GM23248 (cell line): ENCODE results near the gene DNMT3L.

Source experiments
- EZH2 ChIP-seq: fragments of 200-600 bp; sonication (generic); IDR thresholded peaks from 2 replicates; pipeline ENCODE4 v1.6.1; 2018; ENCODE audit warnings: antibody characterized with exemption, mild to moderate bottlenecking; ENCODE audit not compliant: insufficient read depth, poor library complexity, severe bottlenecking
- EZH2phosphoT487 ChIP-seq: fragments of 200-600 bp; sonication (generic); IDR thresholded peaks from 2 replicates; pipeline ENCODE4 v1.6.1; 2018; ENCODE audit warnings: antibody characterized with exemption, moderate library complexity, mild to moderate bottlenecking, low read depth; ENCODE audit not compliant: insufficient read depth

DNA sequence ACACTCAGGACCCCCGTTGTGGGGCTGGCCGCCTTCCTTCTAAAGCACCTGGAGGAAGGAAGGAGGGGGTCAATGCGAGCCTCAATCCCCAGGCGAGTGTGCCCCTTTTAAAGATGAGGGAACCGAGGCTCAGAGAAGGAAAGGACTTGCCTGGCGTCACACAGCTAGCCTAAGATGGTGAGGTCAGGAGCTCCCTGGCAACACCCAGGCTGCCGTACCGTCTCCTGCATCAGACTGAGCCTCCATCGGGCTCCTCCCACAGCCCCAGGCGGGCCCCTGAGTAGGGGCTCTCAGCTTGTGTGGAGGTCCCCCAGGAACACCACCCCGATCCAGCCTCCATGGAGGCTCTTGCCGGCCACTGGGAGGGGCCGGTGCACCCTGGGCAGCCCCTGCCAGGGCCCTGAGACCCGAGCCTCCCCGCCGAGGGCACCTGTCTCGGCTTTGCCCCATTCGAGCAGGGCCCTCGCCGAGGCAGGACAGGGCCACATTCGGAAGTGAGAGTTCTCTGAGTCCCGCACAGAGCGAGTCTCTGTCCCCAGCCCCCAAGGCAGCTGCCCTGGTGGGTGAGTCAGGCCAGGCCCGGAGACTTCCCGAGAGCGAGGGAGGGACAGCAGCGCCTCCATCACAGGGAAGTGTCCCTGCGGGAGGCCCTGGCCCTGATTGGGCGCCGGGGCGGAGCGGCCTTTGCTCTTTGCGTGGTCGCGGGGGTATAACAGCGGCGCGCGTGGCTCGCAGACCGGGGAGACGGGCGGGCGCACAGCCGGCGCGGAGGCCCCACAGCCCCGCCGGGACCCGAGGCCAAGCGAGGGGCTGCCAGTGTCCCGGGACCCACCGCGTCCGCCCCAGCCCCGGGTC lies 23.7 kb upstream of the DNMT3L start, which contains the start of gene AIRE:
- TF ChIP-seq EZH2 (no peak), EZH2phosphoT487 (no peak)
